ENCODE results near the gene CRYGN.
A peak's percentile ranks its signal among the peaks of the same experiment; 100 is the strongest.

CRYGN gene

DNA sequence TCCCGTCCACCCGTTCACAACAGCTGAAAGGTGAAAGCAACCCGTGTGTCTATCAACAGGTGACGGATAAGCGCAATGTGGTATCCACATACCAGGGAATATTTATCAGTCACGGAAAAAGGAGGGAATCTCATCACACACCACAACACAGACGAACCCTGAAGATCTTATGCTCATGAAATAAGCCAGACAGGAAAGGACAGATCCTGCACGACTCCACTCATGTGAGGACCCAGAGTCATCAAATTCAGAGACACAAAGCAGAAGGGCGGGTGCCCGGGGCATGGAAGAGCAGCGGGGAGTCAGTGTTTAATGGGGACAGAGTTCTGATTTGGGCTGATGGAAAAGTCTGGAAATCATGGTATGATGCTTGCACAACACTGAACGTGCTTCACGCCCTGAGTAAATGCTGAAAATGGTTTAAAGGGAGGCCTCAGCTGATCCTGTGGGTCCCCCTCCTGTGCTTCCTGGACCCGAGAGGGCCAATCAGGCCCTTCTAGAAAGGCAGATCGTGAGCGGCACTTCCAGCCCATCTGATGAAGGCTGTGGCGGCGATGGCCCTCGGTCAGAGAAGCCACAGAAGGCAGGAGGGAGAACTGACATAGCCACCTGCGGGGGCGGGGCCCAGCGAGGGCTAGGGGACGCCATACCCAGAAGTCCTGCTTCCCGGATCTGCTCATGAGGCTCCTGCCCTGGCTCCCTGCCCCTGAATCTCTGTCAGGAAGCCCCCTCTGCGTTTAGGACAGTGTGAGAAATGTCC lies 49.2 kb downstream of the CRYGN start:
- TF ChIP-seq, protein P1, sequence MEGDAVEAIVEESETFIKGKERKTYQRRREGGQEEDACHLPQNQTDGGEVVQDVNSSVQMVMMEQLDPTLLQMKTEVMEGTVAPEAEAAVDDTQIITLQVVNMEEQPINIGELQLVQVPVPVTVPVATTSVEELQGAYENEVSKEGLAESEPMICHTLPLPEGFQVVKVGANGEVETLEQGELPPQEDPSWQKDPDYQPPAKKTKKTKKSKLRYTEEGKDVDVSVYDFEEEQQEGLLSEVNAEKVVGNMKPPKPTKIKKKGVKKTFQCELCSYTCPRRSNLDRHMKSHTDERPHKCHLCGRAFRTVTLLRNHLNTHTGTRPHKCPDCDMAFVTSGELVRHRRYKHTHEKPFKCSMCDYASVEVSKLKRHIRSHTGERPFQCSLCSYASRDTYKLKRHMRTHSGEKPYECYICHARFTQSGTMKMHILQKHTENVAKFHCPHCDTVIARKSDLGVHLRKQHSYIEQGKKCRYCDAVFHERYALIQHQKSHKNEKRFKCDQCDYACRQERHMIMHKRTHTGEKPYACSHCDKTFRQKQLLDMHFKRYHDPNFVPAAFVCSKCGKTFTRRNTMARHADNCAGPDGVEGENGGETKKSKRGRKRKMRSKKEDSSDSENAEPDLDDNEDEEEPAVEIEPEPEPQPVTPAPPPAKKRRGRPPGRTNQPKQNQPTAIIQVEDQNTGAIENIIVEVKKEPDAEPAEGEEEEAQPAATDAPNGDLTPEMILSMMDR (IDR thresholded peaks at IDR 0.05), result no peak
- Mint-ChIP-seq H3K9me3 (no peaks in the 10 kb centered on the region), H3K36me3 (ENCODE audit: low read depth) (peaks cover 38% of the 10 kb centered on the region), H3K27me3 (ENCODE audit: low read depth, poor library complexity) (peaks cover 8% of the 10 kb centered on the region), H3K27ac (no peak overlapping the region), H3K4me3 (no peak overlapping the region), H3K4me1 (peaks cover 43% of the 10 kb centered on the region)
- no peak for DNase-seq

GRCh38 chr7:151389768-151390597 lies 50.0 kb downstream of the CRYGN start:
- H3K27ac Mint-ChIP-seq, result no peak overlapping the region
- peaks cover 43% of the 10 kb centered on the region for H3K4me1 Mint-ChIP-seq
- H3K27me3 Mint-ChIP-seq (ENCODE audit: low read depth, poor library complexity), result peaks cover 10% of the 10 kb centered on the region
- no peaks in the 10 kb centered on the region for H3K9me3 Mint-ChIP-seq
- peaks cover 34% of the 10 kb centered on the region for H3K36me3 Mint-ChIP-seq (ENCODE audit: low read depth)
- no peak overlapping the region for H3K4me3 Mint-ChIP-seq
- DNase-seq, result no peak
- TF ChIP-seq, protein P1 (IDR thresholded peaks at IDR 0.05), result no peak

- no peak for DNase-seq
- Mint-ChIP-seq H3K27ac (no peak overlapping the region), H3K27me3 (ENCODE audit: low read depth, poor library complexity) (peaks cover 18% of the 10 kb centered on the region), H3K4me1 (peaks cover 43% of the 10 kb centered on the region), H3K9me3 (peaks cover 2% of the 10 kb centered on the region), H3K36me3 (ENCODE audit: low read depth) (peaks cover 42% of the 10 kb centered on the region), H3K4me3 (peak overlapping the region; percentile 38)
- TF ChIP-seq, protein P1 (IDR thresholded peaks at IDR 0.05), result no peak
Measured at GRCh38 chr7:151389096-151389767, 50.7 kb downstream of the CRYGN start.

DNA sequence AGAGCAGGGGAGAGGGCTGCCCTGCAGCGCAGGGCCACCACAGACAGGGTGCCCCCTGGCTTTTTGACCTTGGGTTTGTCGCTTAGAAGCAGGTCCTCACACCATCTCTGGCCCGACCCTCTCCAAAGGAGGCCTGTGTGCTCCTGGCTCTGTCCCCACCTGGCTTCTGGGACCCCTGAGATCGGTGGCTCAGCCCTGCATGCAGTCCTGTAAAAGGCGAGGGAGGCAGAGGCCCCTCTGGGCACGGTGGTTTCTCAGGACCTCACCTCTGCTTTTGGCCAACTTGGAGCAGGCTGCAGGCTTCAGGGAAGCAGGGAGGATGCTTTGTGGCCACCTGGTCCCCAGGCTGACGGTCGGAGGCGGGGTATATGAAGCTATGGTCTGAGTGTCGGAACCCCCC lies 51.5 kb downstream of the CRYGN start:
- Mint-ChIP-seq H3K27ac (no peak overlapping the region), H3K4me1 (peaks cover 37% of the 10 kb centered on the region), H3K4me3 (no peak overlapping the region), H3K9me3 (peaks cover 3% of the 10 kb centered on the region), H3K27me3 (ENCODE audit: low read depth, poor library complexity) (peaks cover 23% of the 10 kb centered on the region), H3K36me3 (ENCODE audit: low read depth) (peaks cover 50% of the 10 kb centered on the region)
- TF ChIP-seq, protein P1 (IDR thresholded peaks at IDR 0.05), result no peak
- no peak for DNase-seq

DNA sequence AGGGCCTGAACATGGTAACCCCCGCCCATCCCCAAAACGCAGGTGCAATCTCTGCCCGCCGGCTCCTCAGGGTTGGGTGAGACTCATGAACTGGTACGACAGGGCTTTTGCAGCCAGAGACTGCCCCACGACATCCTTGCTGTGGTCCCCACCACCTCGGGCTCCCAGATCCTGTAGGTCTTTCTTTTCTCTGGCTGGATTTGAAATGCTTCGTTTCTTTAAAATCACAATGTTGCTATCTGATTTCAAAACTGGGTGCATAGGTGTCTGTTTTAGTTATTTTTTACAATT lies 52.0 kb downstream of the CRYGN start:
- Mint-ChIP-seq H3K9me3 (peaks cover 3% of the 10 kb centered on the region), H3K4me1 (peaks cover 32% of the 10 kb centered on the region), H3K36me3 (ENCODE audit: low read depth) (peaks cover 51% of the 10 kb centered on the region), H3K27me3 (ENCODE audit: low read depth, poor library complexity) (peaks cover 25% of the 10 kb centered on the region), H3K27ac (no peak overlapping the region), H3K4me3 (no peak overlapping the region)
- DNase-seq, result no peak
- TF ChIP-seq, protein P1 (IDR thresholded peaks at IDR 0.05), result no peak
